Dermis microvascular lymphatic vessel endothelial cell (primary cell): ENCODE results near the gene GGT6. TPM values are rescaled to one million over a fixed set of nuclear protein-coding genes. Genes with fewer than 3 reads are reported as not detected.

Experiments used
- DNase-seq, 2 donors: peaks; one replicate each; pipeline versions ENCODE4 v3.0.0 to v3.0.0-alpha.2; 2010; ENCODE audit warnings: low read depth in 2 of 2
- total RNA-seq: library from RNA; depleted of rRNA; stranded (reverse); fragments of >200 nt; gene quantifications from 2 replicates; pipeline ENCODE4 v1.2.1, GENCODE V29; 2014

GGT6 gene
- total RNA-seq, 1 donor from 2014 or later = not detected

GRCh38 chr17:4574448-4575045 is 14.2 kb upstream of the GGT6 start:
- no peak for DNase-seq

- no peak for DNase-seq
These were observed 13.3 kb upstream of the GGT6 start for GRCh38 chr17:4573669-4574068.

DNA sequence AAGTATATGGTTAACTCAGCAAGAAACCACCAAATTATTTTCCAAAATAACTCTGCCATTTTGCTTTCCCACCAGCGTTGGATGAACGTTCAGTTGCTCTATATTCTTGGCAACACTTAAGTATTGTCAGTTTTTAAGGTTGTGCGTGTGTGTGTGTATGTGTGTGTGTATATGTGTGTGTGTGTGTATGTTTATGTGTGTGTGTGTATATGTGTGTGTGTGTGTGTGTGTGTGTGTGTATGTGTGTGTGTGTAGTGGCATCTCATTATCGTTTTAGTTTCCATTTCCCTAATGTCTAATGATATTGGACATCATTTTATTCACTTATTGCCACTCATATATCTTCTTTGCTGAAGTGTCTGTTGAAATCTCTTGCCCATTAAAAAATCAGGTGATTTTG is 12.7 kb upstream of the GGT6 start:
- no peak for DNase-seq

GRCh38 chr17:4572131-4572530 is 11.8 kb upstream of the GGT6 start:
- DNase-seq = no peak

- no peak for DNase-seq
These were observed 9.2 kb upstream of the GGT6 start for GRCh38 chr17:4569591-4569990.

- DNase-seq = peak; percentile 39 to 53
These were observed 6.4 kb upstream of the GGT6 start for GRCh38 chr17:4566785-4567184.

- DNase-seq = peak; percentile 64 to 82
These were observed 5.1 kb upstream of the GGT6 start for GRCh38 chr17:4565209-4566141.

DNA sequence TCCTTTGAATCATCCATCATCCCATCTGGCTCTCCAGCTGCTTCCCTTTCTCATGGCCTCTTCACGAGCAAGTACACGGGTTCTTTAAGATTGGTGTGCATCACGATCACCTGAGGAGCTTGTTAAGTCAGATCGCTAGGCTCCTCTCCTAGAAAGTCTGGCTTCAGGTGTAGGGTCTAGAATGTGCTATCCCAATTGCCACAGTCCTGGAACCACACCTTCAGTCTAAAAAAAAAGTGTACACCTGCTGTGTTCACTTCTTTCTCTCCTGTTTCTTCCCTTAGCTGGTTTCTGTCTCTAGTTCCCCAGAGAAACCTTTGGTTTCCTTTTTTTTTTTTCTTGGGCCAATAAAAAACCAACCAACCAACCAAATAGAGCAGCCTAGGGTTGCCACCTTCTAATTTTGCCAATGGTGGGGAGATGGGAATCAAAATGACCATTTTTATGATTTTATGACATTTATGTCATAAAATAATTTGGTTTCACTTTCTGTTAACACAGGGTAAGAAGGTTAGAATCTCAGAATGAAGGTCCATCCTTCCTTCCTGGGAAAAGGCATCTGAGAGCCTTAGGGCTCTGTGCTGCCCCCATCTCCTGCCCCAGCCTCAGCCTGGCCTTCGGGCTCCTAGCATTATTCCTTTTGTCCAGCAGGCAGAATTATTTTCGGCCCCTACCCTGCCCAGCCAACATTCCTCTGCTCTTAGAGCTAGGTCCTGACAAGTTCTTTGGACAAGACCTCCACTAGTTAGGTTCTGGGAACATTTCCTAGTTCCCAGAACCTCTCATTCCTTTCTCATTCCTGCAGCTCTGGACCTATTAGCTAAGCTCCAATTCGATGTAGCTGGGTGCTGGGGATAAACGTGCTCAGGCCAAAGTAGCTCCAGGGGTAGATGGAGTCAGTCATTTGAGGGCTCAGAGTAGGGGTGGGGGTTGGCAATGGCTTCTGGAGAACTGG is 1.9 kb upstream of the GGT6 start:
- no peak for DNase-seq

DNA sequence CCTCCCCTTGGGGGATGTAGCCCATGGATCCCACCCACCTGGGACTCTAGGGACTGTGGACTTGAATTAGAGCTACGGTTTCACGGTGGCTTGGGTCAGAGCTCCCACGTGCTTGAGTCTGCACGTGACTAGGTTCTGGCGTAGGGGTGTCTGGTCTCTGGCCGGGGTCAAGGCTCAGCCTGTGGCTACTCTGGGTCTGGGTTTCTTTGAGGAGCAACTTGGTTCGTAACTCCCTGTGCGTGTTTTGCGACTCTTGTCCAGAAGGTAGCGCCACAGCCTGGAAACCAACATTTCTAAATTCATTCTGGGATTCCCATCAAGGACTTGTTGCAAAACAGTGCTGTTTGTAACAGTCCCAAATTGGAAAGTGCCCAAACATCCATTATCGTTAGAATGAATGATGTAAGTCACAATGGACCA is 470 bp upstream of the GGT6 start:
- DNase-seq = no peak

DNA sequence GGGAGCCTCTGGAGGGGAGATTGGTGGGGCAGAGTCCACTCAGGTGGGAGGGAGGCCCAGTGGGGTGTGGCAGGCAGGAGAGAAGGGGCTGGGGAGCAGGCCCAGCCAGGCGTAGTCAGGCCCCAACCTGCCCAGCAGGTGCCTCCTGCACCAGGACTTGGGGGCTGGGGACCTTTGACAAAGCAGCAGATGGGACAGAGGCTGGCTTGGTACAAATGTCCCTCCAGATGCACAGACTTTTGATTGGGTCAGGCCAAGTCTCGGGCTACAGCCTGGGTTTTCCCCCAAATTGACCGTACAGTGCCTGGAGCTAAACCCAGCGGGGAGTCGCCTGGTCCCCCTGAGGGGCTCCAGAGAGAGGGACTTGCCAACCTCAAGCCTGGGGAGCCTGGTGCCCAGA is 411 bp downstream of the GGT6 start:
- no peak for DNase-seq

GRCh38 chr17:4559139-4559791 is 1.1 kb downstream of the GGT6 start:
- no peak for DNase-seq

DNA sequence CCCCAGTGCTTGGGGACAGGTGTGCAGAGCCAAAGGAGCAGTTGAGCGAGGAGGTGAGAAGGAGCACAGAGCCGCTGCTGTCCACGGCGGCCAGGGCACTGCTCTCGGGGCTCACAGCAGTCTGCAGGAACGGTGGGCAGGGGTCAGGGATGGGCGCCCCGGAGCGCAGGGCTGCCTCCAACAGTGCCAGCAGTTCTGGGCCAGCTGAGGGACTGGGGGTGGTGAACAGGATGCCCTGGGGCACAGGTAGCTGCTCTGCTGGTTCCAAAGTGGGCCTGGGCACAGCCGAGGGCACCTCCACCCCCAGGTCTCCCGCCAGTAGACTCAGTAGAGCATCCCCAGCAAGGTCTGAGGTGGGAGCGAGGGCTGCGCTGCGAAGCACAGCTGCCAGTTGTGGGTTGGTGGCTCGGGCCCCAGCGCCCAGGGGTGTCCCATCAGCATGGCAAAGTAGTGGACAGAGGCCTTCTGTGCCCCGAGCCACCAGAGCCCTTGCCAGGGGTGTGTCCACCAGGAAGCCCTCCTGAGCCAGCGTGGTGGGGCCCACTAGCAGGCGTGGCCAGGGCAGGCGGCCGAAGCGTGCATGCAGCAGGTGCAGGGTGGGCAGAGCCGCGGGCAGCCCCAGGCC is 1.9 kb downstream of the GGT6 start:
- no peak for DNase-seq

GRCh38 chr17:4557626-4558346 is 2.6 kb downstream of the GGT6 start:
- DNase-seq = no peak

DNA sequence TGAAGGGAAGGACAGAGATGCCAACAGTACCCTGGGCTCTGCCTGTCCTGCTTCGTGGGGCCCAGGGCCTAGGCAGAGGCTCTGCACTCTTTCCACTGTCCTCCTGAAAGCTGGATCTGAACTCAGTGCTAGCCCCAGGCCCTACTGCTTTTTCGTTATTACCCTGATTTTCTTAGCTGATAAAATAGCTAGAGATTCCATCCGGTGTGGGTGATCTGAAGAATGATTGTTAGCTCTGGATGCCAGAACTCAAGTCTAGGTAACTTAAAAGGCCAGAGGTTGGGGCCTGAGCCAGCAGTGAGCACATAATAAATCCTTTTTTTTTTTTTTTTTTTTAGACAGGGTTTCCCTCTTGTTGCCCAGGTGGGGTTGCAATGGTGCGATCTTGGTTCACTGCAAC is 3.4 kb downstream of the GGT6 start:
- DNase-seq = no peak

- no peak for DNase-seq
These were observed 4.3 kb downstream of the GGT6 start for GRCh38 chr17:4555873-4556759.

- peak; percentile 91 to 94 for DNase-seq
These were observed 5.2 kb downstream of the GGT6 start, which contains the start of gene MYBBP1A for GRCh38 chr17:4554997-4555799. TSS of gene MYBBP1A (minus strand) at chr17:4555384. CDS start at chr17:4555324, 60 bp downstream.

- no peak for DNase-seq
These were observed 5.9 kb downstream of the GGT6 start for GRCh38 chr17:4554441-4554996.

GRCh38 chr17:4553669-4554068 is 6.7 kb downstream of the GGT6 start:
- DNase-seq = no peak
